HepG2 (cell line): ENCODE data around the gene CD40. TPM values are rescaled to one million over a fixed set of nuclear protein-coding genes. Genes with fewer than 3 reads are reported as not detected.
A peak's percentile ranks its signal among the peaks of the same experiment; 100 is the strongest.

Experiments
- BCL6 ChIP-seq: IDR thresholded peaks from 2 replicates; pipeline ENCODE4 v1.6.1; 2016; ENCODE audit warnings: missing genetic modification reagents, missing compliant biosample characterization
- BRD4 ChIP-seq: sonication (generic); formaldehyde crosslinking; IDR thresholded peaks from 2 replicates; pipeline ENCODE4 v1.4.0; 2020; ENCODE audit warnings: missing genetic modification reagents
- CBX2 ChIP-seq, 2 experiments: fragments of 200-600 bp in 1 of 2; sonication (generic); formaldehyde crosslinking in 1 of 2; IDR thresholded peaks; 2 replicates each; pipeline versions ENCODE4 v1.7.0 to v1.8.1; 2018 to 2022; ENCODE audit warnings: low read depth in 2 of 2, low read length in 1 of 2, mild to moderate bottlenecking in 1 of 2, missing genetic modification reagents in 1 of 2
- DR1 ChIP-seq: sonication (generic); formaldehyde crosslinking; IDR thresholded peaks from 2 replicates; pipeline ENCODE4 v1.8.0; 2021; ENCODE audit warnings: mild to moderate bottlenecking, missing genetic modification reagents, inconsistent platforms
- FOXJ3 ChIP-seq: sonication (generic); formaldehyde crosslinking; IDR thresholded peaks from 2 replicates; pipeline ENCODE4 v1.4.0; 2020; ENCODE audit warnings: missing genetic modification reagents, mild to moderate bottlenecking, borderline replicate concordance
- FOXP1 ChIP-seq, 2 experiments: fragments of 450-650 bp in 1 of 2; IDR thresholded peaks; 2 replicates each; pipeline ENCODE4 v1.6.1; 2017 to 2018; ENCODE audit warnings: antibody characterized with exemption in 1 of 2
- HNRNPK ChIP-seq: fragments of 200-400 bp; formaldehyde crosslinking; IDR thresholded peaks from 2 replicates; pipeline ENCODE4 v1.6.1; 2018; ENCODE audit warnings: low read length, low read depth, moderate library complexity, mild to moderate bottlenecking; ENCODE audit not compliant: poor library complexity, severe bottlenecking
- KMT2A ChIP-seq: sonication (generic); formaldehyde crosslinking; IDR thresholded peaks from 2 replicates; pipeline ENCODE4 v1.4.0; 2020; ENCODE audit warnings: missing genetic modification reagents
- MTF2 ChIP-seq: sonication (generic); formaldehyde crosslinking; IDR thresholded peaks from 2 replicates; pipeline ENCODE4 v1.5.0; 2020; ENCODE audit warnings: missing genetic modification reagents, borderline replicate concordance
- NFIB ChIP-seq: sonication (generic); formaldehyde crosslinking; IDR thresholded peaks from 2 replicates; pipeline ENCODE4 v1.9.0; 2021; ENCODE audit warnings: missing genetic modification reagents, mild to moderate bottlenecking, borderline replicate concordance
- NR2F2 ChIP-seq: IDR thresholded peaks from 2 replicates; pipeline ENCODE4 v1.6.1; 2012; ENCODE audit warnings: low read depth, inconsistent platforms, borderline replicate concordance
- POLR2G ChIP-seq: fragments of 200-400 bp; formaldehyde crosslinking; IDR thresholded peaks from 2 replicates; pipeline ENCODE4 v1.6.1; 2018; ENCODE audit warnings: mild to moderate bottlenecking, low read depth, low read length, moderate library complexity
- SIX4 ChIP-seq: sonication (generic); formaldehyde crosslinking; IDR thresholded peaks from 2 replicates; pipeline ENCODE4 v1.4.0; 2020; ENCODE audit warnings: missing genetic modification reagents
- ZFAT ChIP-seq: sonication (generic); formaldehyde crosslinking; conservative IDR thresholded peaks from 2 replicates; pipeline ENCODE4 v1.8.1; 2023; ENCODE audit warnings: missing genetic modification reagents, inconsistent platforms
- ZNF24 ChIP-seq: fragments of 450-650 bp; IDR thresholded peaks from 2 replicates; pipeline ENCODE4 v1.6.1; 2017; ENCODE audit warnings: antibody characterized with exemption, mild to moderate bottlenecking
- ZNF558 ChIP-seq: sonication (generic); formaldehyde crosslinking; IDR thresholded peaks from 2 replicates; pipeline ENCODE4 v1.9.0; 2022; ENCODE audit warnings: mild to moderate bottlenecking, missing genetic modification reagents, borderline replicate concordance
- ZNF569 ChIP-seq: sonication (generic); formaldehyde crosslinking; IDR thresholded peaks from 2 replicates; pipeline ENCODE4 v1.5.0; 2020; ENCODE audit warnings: mild to moderate bottlenecking, missing genetic modification reagents, moderate library complexity, borderline replicate concordance
- ZNF629 ChIP-seq: sonication (generic); formaldehyde crosslinking; conservative IDR thresholded peaks from 2 replicates; pipeline ENCODE4 v1.5.0; 2020; ENCODE audit warnings: missing genetic modification reagents
- ZNF781 ChIP-seq: sonication (generic); formaldehyde crosslinking; IDR thresholded peaks from 2 replicates; pipeline ENCODE4 v1.5.1; 2020; ENCODE audit warnings: borderline replicate concordance, mild to moderate bottlenecking, missing genetic modification reagents; ENCODE audit errors: not compliant biosample characterization
- ZSCAN30 ChIP-seq: sonication (generic); formaldehyde crosslinking; IDR thresholded peaks from 2 replicates; pipeline ENCODE4 v1.5.0; 2020; ENCODE audit warnings: mild to moderate bottlenecking, missing genetic modification reagents
- polyA plus RNA-seq, 8 experiments: library from polyadenylated mRNA; depleted of rRNA in 3 of 8; stranded (reverse) in 7 of 8; unstranded in 1 of 8; fragments of >200 nt; fragmentation: Illumina TruSeq in 4 of 8; extraction: Trizol in 4 of 8; gene quantifications; 2 replicates each; pipeline versions ENCODE4 v1.2.1 to v1.2.3, GENCODE V29; 2011 to 2016; ENCODE audit warnings: low read depth in 4 of 8, missing spikeins in 1 of 8, mixed read lengths in 1 of 8; ENCODE audit not compliant: insufficient read depth in 1 of 8
- total RNA-seq, 5 experiments: library from RNA; depleted of rRNA; stranded (reverse); fragments of >200 nt; fragmentation: Illumina TruSeq; extraction: Trizol; gene quantifications; 2 replicates each; pipeline ENCODE4 v1.2.3, GENCODE V29; 2016; ENCODE audit warnings: low read depth in 1 of 5
- TF ChIP-seq, protein P1 (sequence below): sonication (generic); formaldehyde crosslinking; IDR thresholded peaks from 2 replicates; pipeline ENCODE4 v1.8.0; 2022; ENCODE audit warnings: mild to moderate bottlenecking, missing genetic modification reagents
- TF ChIP-seq, protein P2 (sequence below): sonication (generic); formaldehyde crosslinking; IDR thresholded peaks from 2 replicates; pipeline ENCODE4 v1.8.0; 2022; ENCODE audit warnings: low read depth, missing genetic modification reagents
- TF ChIP-seq, protein P3 (sequence below): sonication (generic); formaldehyde crosslinking; IDR thresholded peaks from 2 replicates; pipeline ENCODE4 v1.9.0; 2021; ENCODE audit warnings: missing genetic modification reagents, mild to moderate bottlenecking, borderline replicate concordance

CD40 gene
- total and polyA plus RNA-seq, 2 of the 13 experiments (the other 11 are each of a cell fraction or from before 2014, with no cell fraction given) = 4.6 to 13.4 TPM

GRCh38 chr20:46089417-46090388 is 28.4 kb upstream of the CD40 start, which contains the start of gene NCOA5 (continued):
- TF ChIP-seq FOXJ3 (CRISPR knock-in tag) (peak; percentile 72; the same call in 1 of the 2 replicates), NR2F2 (peak; percentile 83; the same call in 1 of the 2 replicates), ZNF629 (CRISPR knock-in tag) (peak; percentile 40), NFIB (CRISPR knock-in tag) (no peak), BCL6 (peak; percentile 37; the same call in 1 of the 2 replicates), CBX2 (IDR thresholded peaks at IDR 0.05; ENCODE audit: low read depth, low read length) (no peak), CBX2 (CRISPR knock-in tag; IDR thresholded peaks at IDR 0.05; ENCODE audit: low read depth) (peak; percentile 93), ZFAT (CRISPR knock-in tag) (peak; percentile 89; the same call in 1 of the 2 replicates), ZNF569 (CRISPR knock-in tag) (no peak), DR1 (CRISPR knock-in tag) (peak; percentile 84; the same call in 1 of the 2 replicates), ZNF24 (peak; percentile 73; the same call in 1 of the 2 replicates), ZNF558 (CRISPR knock-in tag) (peak; percentile 91; the same call in 1 of the 2 replicates), FOXP1 (IDR thresholded peaks at IDR 0.05) (no peak), FOXP1 (CRISPR knock-in tag; IDR thresholded peaks at IDR 0.05) (peak; percentile 61; the same call in 1 of the 2 replicates), KMT2A (CRISPR knock-in tag) (peak; percentile 88), HNRNPK (peak; percentile 25), SIX4 (CRISPR knock-in tag) (peak; percentile 66; the same call in 1 of the 2 replicates), BRD4 (CRISPR knock-in tag) (peak; percentile 95; the same call in 1 of the 2 replicates), POLR2G (peak; percentile 99), ZNF781 (CRISPR knock-in tag) (peak; percentile 26), ZSCAN30 (peak; percentile 73; the same call in 1 of the 2 replicates), MTF2 (peak; percentile 80; the same call in 1 of the 2 replicates)
- TF ChIP-seq, protein P1, sequence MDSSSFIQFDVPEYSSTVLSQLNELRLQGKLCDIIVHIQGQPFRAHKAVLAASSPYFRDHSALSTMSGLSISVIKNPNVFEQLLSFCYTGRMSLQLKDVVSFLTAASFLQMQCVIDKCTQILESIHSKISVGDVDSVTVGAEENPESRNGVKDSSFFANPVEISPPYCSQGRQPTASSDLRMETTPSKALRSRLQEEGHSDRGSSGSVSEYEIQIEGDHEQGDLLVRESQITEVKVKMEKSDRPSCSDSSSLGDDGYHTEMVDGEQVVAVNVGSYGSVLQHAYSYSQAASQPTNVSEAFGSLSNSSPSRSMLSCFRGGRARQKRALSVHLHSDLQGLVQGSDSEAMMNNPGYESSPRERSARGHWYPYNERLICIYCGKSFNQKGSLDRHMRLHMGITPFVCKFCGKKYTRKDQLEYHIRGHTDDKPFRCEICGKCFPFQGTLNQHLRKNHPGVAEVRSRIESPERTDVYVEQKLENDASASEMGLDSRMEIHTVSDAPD (CRISPR knock-in tag) = peak; percentile 90
- TF ChIP-seq, protein P2, sequence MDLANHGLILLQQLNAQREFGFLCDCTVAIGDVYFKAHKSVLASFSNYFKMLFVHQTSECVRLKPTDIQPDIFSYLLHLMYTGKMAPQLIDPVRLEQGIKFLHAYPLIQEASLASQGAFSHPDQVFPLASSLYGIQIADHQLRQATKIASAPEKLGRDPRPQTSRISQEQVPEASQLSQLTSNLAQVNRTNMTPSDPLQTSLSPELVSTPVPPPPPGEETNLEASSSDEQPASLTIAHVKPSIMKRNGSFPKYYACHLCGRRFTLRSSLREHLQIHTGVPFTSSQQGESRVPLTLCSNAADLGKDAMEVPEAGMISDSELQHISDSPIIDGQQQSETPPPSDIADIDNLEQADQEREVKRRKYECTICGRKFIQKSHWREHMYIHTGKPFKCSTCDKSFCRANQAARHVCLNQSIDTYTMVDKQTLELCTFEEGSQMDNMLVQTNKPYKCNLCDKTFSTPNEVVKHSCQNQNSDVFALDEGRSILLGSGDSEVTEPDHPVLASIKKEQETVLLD (CRISPR knock-in tag) = peak; percentile 94
- TF ChIP-seq, protein P3, sequence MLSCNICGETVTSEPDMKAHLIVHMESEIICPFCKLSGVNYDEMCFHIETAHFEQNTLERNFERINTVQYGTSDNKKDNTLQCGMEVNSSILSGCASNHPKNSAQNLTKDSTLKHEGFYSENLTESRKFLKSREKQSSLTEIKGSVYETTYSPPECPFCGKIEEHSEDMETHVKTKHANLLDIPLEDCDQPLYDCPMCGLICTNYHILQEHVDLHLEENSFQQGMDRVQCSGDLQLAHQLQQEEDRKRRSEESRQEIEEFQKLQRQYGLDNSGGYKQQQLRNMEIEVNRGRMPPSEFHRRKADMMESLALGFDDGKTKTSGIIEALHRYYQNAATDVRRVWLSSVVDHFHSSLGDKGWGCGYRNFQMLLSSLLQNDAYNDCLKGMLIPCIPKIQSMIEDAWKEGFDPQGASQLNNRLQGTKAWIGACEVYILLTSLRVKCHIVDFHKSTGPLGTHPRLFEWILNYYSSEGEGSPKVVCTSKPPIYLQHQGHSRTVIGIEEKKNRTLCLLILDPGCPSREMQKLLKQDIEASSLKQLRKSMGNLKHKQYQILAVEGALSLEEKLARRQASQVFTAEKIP (CRISPR knock-in tag) = no peak
